B cell (primary cell): ENCODE results near the gene NTM.

ENCODE experiments used
- EZH2 ChIP-seq: IDR thresholded peaks from 2 replicates; pipeline ENCODE4 v1.6.1; 2012; ENCODE audit warnings: borderline replicate concordance, low read depth, mild to moderate bottlenecking, moderate library complexity, low read length; ENCODE audit not compliant: insufficient read depth, poor library complexity, severe bottlenecking
- TF ChIP-seq, protein P1 (sequence below): fragments of 200-600 bp; IDR thresholded peaks from one replicate; pipeline ENCODE4 v1.8.0; 2022; ENCODE audit warnings: antibody characterized with exemption, mild to moderate bottlenecking

DNA sequence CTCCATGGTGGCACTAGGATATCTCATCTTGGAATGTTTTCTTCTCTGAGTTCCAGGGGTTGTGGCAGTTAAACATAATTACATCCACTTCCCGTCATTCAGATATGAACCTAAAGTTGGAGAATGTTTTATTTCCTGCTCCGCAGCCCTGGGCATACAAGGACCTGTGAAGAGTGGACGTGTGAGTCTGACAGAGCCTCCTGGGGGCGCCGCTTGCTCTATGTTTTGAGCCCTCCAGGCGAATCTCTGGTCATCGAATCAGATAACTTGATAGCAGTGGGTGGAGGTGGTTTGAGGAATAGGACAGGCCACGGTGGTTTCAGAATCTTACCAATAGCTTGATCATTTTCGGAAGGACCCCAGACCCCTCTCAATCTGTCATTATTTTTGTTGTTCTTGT lies 174.2 kb downstream of the NTM start:
- no peak for TF ChIP-seq EZH2
- TF ChIP-seq, protein P1, sequence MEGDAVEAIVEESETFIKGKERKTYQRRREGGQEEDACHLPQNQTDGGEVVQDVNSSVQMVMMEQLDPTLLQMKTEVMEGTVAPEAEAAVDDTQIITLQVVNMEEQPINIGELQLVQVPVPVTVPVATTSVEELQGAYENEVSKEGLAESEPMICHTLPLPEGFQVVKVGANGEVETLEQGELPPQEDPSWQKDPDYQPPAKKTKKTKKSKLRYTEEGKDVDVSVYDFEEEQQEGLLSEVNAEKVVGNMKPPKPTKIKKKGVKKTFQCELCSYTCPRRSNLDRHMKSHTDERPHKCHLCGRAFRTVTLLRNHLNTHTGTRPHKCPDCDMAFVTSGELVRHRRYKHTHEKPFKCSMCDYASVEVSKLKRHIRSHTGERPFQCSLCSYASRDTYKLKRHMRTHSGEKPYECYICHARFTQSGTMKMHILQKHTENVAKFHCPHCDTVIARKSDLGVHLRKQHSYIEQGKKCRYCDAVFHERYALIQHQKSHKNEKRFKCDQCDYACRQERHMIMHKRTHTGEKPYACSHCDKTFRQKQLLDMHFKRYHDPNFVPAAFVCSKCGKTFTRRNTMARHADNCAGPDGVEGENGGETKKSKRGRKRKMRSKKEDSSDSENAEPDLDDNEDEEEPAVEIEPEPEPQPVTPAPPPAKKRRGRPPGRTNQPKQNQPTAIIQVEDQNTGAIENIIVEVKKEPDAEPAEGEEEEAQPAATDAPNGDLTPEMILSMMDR = no peak
